Neural cell (in vitro differentiated cells): ENCODE results near the gene CDH5. TPM values are rescaled to one million over a fixed set of nuclear protein-coding genes. Genes with fewer than 3 reads are reported as not detected.

ENCODE experiments used
- H2AFZ ChIP-seq: fragments of 200-600, 300-800 bp; sonication (generic), shearing (Covaris generic); 2 replicates; pipeline ENCODE4 v1.6.0; 2014; ENCODE audit warnings: low read depth, mild to moderate bottlenecking, antibody characterized with exemption, low read length, moderate library complexity
- H3F3A ChIP-seq: fragments of 200-600 bp; shearing (Covaris generic); 2 replicates; pipeline ENCODE4 v1.6.1; 2016; ENCODE audit warnings: mild to moderate bottlenecking, moderate library complexity, mixed read lengths, antibody characterized with exemption, low read length; ENCODE audit not compliant: insufficient read depth, poor library complexity, severe bottlenecking
- H3K27ac ChIP-seq: fragments of 200-600, 300-800 bp; sonication (generic), shearing (Covaris generic); 2 replicates; pipeline ENCODE4 v1.5.1; 2014; ENCODE audit warnings: mild to moderate bottlenecking, low read length, moderate library complexity
- H3K27me3 ChIP-seq: fragments of 300-800, 200-600 bp; sonication (generic), shearing (Covaris generic); 2 replicates; pipeline ENCODE4 v1.6.0; 2014; ENCODE audit warnings: mild to moderate bottlenecking, low read depth, low read length, moderate library complexity; ENCODE audit not compliant: insufficient read depth
- H3K36me3 ChIP-seq: fragments of 300-800, 200-600 bp; sonication (generic), shearing (Covaris generic); 2 replicates; pipeline ENCODE4 v1.5.1; 2014; ENCODE audit warnings: mild to moderate bottlenecking, antibody characterized with exemption, low read length, moderate library complexity; ENCODE audit not compliant: insufficient read depth
- H3K4me2 ChIP-seq: fragments of 300-800, 200-600 bp; sonication (generic), shearing (Covaris generic); 2 replicates; pipeline ENCODE4 v1.6.0; 2014; ENCODE audit warnings: mild to moderate bottlenecking, low read length
- H3K4me3 ChIP-seq: fragments of 300-800, 200-600 bp; sonication (generic), shearing (Covaris generic); 2 replicates; pipeline ENCODE4 v1.5.1; 2014; ENCODE audit warnings: mild to moderate bottlenecking, low read length, moderate library complexity
- H3K79me2 ChIP-seq: fragments of 200-600 bp; shearing (Covaris generic); replicated peaks from 2 replicates; pipeline ENCODE4 v1.6.0; 2014; ENCODE audit warnings: mild to moderate bottlenecking, low read length, moderate library complexity; ENCODE audit not compliant: insufficient read depth
- H3K9ac ChIP-seq: fragments of 300-800, 200-600 bp; sonication (generic), shearing (Covaris generic); 2 replicates; pipeline ENCODE4 v1.6.1; 2016; ENCODE audit warnings: mild to moderate bottlenecking, low read length, mixed read lengths
- H3K9me2 ChIP-seq: fragments of 200-600 bp; shearing (Covaris generic); 2 replicates; pipeline ENCODE4 v1.6.1; 2016; ENCODE audit warnings: mild to moderate bottlenecking, low read length, mixed read lengths; ENCODE audit not compliant: insufficient read depth
- H3K9me3 ChIP-seq: fragments of 200-600, 300-800 bp; sonication (generic), shearing (Covaris generic); 2 replicates; pipeline ENCODE4 v1.6.1; 2016; ENCODE audit warnings: mild to moderate bottlenecking, mixed run types, low read length, moderate library complexity, mixed read lengths
- H4K20me1 ChIP-seq: fragments of 200-600 bp; shearing (Covaris generic); 2 replicates; pipeline ENCODE4 v1.6.1; 2016; ENCODE audit warnings: mild to moderate bottlenecking, mixed run types; ENCODE audit not compliant: insufficient read depth
- EP300 ChIP-seq: fragments of 450-650 bp; conservative IDR thresholded peaks from 2 replicates; pipeline ENCODE4 v1.6.1; 2014; ENCODE audit warnings: antibody characterized with exemption, mild to moderate bottlenecking, moderate library complexity; ENCODE audit not compliant: poor library complexity, severe bottlenecking
- EZH2 ChIP-seq: fragments of 200-600, 300-800 bp; shearing (Covaris generic), sonication (generic); IDR thresholded peaks from 2 replicates; pipeline ENCODE4 v1.6.1; 2014; ENCODE audit warnings: antibody characterized with exemption, low read length, borderline replicate concordance, mild to moderate bottlenecking; ENCODE audit not compliant: insufficient read depth, poor library complexity, severe bottlenecking
- MXI1 ChIP-seq: fragments of 450-650 bp; conservative IDR thresholded peaks from 2 replicates; pipeline ENCODE4 v1.6.1; 2014; ENCODE audit warnings: antibody characterized with exemption, mild to moderate bottlenecking; ENCODE audit not compliant: poor library complexity, severe bottlenecking
- POLR2AphosphoS5 ChIP-seq: IDR thresholded peaks from 2 replicates; pipeline ENCODE4 v1.6.1; 2012
- RAD21 ChIP-seq: fragments of 450-650 bp; conservative IDR thresholded peaks from 2 replicates; pipeline ENCODE4 v1.6.1; 2014; ENCODE audit warnings: antibody characterized with exemption, mild to moderate bottlenecking, moderate library complexity
- SMC3 ChIP-seq: fragments of 450-650 bp; conservative IDR thresholded peaks from 2 replicates; pipeline ENCODE4 v1.6.1; 2014; ENCODE audit warnings: antibody characterized with exemption, mild to moderate bottlenecking, moderate library complexity; ENCODE audit not compliant: poor library complexity
- TAF1 ChIP-seq: IDR thresholded peaks from 2 replicates; pipeline ENCODE4 v1.6.1; 2012; ENCODE audit warnings: low read depth
- polyA plus RNA-seq: library from polyadenylated mRNA; depleted of rRNA; stranded (reverse); fragments of >200 nt; gene quantifications from 2 replicates; pipeline ENCODE4 v1.2.3, GENCODE V29; 2014
- TF ChIP-seq, protein P1 (sequence below): fragments of 450-650 bp; IDR thresholded peaks from 2 replicates; pipeline ENCODE4 v1.5.1; 2014; ENCODE audit warnings: antibody characterized with exemption, mild to moderate bottlenecking, moderate library complexity; ENCODE audit not compliant: poor library complexity, severe bottlenecking
- TF ChIP-seq, protein P2 (sequence below): IDR thresholded peaks from 2 replicates; pipeline ENCODE4 v1.6.1; 2012; ENCODE audit warnings: borderline replicate concordance

The CDH5 gene
- polyA plus RNA-seq, 1 donor from 2014 or later: not detected

DNA sequence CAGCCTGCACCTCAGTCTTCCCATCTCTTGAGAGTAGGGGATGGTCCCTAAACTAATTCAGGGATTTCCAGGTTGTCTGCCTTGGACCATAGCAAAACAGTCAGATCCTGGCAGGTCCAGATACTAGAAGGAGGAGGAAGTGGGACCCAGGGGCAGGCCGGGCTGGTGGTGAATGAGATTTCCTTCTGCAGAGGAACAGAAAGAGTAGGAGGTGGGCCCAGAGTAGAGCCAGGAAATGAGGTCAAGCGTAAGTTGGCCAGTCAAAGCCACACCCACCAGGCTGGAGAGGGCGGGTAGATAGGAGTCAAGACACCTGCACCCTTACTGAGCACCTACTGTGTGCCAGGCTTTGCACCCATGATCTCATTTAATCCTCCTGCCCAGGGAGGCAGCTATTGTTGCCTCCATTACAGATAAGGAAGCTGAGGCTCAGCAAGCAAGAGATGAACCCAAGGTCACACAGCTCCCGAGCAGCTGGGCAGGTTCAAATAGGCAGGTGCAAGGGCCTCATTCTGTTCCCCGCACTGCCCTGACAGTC is 2.6 kb downstream of the CDH5 start:
- Histone ChIP-seq H3F3A (no peaks in the 10 kb centered on the region), H3K36me3 (no peaks in the 10 kb centered on the region), H3K9me2 (no peaks in the 10 kb centered on the region), H4K20me1 (no peaks in the 10 kb centered on the region), H3K9ac (no peak overlapping the region), H3K4me3 (no peak overlapping the region), H3K4me2 (no peak overlapping the region), H3K79me2 (no peaks in the 10 kb centered on the region), H3K27me3 (no peaks in the 10 kb centered on the region), H2AFZ (no peak overlapping the region), H3K27ac (no peak overlapping the region), H3K9me3 (no peaks in the 10 kb centered on the region)
- TF ChIP-seq MXI1 (no peak), EZH2 (no peak), EP300 (no peak), RAD21 (no peak), TAF1 (no peak), POLR2AphosphoS5 (no peak), SMC3 (no peak)
- TF ChIP-seq, protein P1, sequence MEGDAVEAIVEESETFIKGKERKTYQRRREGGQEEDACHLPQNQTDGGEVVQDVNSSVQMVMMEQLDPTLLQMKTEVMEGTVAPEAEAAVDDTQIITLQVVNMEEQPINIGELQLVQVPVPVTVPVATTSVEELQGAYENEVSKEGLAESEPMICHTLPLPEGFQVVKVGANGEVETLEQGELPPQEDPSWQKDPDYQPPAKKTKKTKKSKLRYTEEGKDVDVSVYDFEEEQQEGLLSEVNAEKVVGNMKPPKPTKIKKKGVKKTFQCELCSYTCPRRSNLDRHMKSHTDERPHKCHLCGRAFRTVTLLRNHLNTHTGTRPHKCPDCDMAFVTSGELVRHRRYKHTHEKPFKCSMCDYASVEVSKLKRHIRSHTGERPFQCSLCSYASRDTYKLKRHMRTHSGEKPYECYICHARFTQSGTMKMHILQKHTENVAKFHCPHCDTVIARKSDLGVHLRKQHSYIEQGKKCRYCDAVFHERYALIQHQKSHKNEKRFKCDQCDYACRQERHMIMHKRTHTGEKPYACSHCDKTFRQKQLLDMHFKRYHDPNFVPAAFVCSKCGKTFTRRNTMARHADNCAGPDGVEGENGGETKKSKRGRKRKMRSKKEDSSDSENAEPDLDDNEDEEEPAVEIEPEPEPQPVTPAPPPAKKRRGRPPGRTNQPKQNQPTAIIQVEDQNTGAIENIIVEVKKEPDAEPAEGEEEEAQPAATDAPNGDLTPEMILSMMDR: no peak
- TF ChIP-seq, protein P2, sequence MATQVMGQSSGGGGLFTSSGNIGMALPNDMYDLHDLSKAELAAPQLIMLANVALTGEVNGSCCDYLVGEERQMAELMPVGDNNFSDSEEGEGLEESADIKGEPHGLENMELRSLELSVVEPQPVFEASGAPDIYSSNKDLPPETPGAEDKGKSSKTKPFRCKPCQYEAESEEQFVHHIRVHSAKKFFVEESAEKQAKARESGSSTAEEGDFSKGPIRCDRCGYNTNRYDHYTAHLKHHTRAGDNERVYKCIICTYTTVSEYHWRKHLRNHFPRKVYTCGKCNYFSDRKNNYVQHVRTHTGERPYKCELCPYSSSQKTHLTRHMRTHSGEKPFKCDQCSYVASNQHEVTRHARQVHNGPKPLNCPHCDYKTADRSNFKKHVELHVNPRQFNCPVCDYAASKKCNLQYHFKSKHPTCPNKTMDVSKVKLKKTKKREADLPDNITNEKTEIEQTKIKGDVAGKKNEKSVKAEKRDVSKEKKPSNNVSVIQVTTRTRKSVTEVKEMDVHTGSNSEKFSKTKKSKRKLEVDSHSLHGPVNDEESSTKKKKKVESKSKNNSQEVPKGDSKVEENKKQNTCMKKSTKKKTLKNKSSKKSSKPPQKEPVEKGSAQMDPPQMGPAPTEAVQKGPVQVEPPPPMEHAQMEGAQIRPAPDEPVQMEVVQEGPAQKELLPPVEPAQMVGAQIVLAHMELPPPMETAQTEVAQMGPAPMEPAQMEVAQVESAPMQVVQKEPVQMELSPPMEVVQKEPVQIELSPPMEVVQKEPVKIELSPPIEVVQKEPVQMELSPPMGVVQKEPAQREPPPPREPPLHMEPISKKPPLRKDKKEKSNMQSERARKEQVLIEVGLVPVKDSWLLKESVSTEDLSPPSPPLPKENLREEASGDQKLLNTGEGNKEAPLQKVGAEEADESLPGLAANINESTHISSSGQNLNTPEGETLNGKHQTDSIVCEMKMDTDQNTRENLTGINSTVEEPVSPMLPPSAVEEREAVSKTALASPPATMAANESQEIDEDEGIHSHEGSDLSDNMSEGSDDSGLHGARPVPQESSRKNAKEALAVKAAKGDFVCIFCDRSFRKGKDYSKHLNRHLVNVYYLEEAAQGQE: no peak

DNA sequence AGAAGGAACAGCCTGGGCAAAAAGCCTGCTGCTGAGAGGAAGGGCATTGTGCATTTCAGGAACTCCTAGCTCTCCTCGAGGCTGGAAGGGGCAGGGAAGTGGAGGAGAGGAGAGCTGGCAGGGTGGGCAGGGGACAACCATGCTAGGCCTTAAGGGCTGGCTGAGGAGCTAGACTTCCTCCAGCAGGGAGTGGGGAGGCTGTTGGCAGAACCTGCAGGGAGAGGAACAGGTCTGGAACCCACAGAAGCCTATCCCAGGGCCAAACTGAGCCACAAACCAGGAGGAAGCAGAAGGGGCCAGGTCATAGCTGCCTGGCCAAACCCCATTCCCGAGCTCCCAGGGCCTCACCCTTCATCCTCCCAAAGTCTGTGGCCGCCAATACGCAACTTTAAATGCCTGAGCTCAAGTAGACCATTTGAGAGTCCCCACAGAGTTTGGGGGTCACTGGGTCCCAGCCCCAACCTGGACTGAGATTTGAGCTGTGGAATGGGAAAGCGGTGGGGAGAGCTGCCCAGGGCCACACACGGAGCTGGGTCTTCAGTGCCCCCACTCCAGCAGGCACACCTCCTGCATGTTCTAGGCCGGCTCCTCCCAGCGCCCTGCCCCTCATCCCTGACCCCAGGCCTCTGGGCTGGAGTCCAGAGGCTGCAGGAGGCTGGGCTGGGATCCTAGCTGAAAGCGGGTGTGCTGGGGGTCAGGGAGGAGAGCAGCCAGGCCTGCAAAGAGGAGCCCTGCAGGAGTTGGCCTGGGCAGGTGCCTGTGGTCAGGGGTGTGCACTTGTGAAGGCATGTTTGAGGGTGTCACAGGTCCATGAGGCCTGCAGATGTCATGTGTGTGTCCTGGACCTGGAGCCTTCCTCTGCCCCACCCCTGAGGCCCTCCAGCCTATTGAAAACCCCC is 4.5 kb downstream of the CDH5 start:
- Histone ChIP-seq H2AFZ (no peak overlapping the region), H3K36me3 (no peaks in the 10 kb centered on the region), H3K9ac (no peak overlapping the region), H3K4me3 (no peak overlapping the region), H4K20me1 (no peaks in the 10 kb centered on the region), H3K9me3 (no peaks in the 10 kb centered on the region), H3K27me3 (no peaks in the 10 kb centered on the region), H3K27ac (no peak overlapping the region), H3K9me2 (no peaks in the 10 kb centered on the region), H3K79me2 (no peaks in the 10 kb centered on the region), H3K4me2 (no peak overlapping the region), H3F3A (no peaks in the 10 kb centered on the region)
- TF ChIP-seq SMC3: no peak
- no peak for TF ChIP-seq EP300
- no peak for TF ChIP-seq TAF1
- TF ChIP-seq POLR2AphosphoS5: no peak
- TF ChIP-seq, protein P1: no peak
- TF ChIP-seq, protein P2: no peak
- no peak for TF ChIP-seq RAD21
- no peak for TF ChIP-seq EZH2
- TF ChIP-seq MXI1: no peak
